T-helper 1 cell treated with Interleukin-12 subunit alpha and Interleukin-12 subunit beta and Interleukin-4 antibody, amounts not matched to agents 30 ng/mL and 1 ng/mL, for 36 hours (primary cell): ENCODE data around the gene MCHR1. TPM values are rescaled to one million over a fixed set of nuclear protein-coding genes. Genes with fewer than 3 reads are reported as not detected.

Experiments used
- intact Hi-C: fragments of 100-400 bp; cut with micrococcal nuclease; formaldehyde crosslinking; loops from one replicate; pipeline ENCODE4 v1.15.1; 2024
- total RNA-seq: library from RNA; stranded (reverse); gene quantifications from 2 replicates; pipeline ENCODE4 v1.2.3, GENCODE V29; 2022

MCHR1 gene
- total RNA-seq, 1 donor from 2014 or later = not detected

DNA sequence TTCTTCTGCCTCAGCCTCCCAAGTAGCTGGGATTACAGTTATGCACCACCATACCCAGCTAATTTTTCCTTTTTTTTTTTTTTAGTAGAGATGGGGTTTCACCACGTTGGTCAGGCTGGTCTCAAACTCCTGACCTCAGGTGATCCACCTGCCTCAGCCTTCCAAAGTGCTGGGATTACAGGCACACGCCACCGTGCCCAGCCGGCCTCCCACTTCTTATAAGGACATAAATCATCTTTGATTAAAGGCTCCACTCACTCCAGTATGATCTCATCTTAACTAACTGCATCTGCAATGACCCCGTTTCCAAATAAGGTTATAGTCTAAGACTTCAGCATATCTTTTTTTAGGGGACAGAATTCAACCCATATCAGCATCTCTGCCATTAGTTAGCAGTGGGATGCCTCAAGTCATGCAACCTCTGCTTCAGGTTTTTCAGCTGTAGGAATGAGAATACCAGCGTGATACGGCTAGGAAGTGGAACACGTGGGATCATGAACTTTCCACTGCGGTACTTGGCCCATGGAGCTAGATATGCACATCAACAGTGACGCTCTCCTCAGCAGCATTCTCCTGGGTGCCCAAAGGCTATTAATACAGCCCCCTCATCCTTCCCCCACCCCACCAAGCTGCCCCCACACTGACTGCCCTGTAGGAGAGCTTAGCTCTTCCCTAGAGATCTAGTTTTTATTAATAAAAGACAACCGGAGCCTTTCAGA is 41.4 kb downstream of the MCHR1 start:
- intact Hi-C loops = no loop called here

DNA sequence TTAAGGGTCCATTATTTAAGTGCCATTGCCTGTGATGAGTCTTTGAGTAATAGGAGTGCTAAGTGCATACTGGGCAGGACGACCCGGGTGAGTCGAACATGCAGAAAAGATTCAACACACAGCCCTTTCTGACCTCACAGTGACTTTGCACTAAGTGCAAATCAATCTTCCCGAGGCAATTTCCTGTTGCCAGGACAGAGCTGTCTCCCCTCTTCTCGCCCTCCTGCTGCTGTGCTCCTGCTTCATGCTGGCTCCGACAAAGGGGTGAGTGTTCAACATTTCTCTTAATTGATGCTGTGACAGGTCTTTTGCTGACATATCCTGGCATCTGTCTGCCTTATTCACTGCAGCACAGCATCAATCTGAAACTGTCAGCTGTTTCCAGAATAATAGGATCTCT is 42.0 kb downstream of the MCHR1 start:
- intact Hi-C loops = no loop called here

DNA sequence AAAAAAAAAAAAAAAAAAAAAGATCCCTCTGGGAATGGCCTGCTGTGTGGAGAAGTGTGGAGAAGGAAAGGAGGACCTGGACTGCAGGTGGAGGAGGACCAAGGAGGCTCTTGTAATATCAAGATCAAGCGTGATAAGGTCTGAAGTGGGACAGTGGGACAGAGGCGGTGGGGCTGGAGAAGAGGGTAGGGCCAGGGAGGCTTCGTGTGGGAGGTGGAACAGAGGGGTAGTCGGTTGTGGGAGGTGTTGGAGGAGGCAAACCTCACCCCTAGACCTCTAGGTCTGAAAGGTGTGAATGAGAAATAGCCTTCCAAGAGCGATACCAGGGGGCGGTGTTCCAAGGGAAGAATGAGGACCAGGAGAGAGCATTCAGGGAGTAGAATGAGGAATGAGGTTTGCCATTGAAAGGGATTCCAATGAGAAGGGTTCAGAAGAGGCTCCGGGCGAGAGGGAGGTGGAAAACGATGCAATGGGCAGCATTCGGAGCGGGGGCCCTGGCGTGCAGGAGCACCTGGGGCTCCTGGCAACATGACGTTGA is 44.2 kb downstream of the MCHR1 start:
- intact Hi-C loops = no loop called here

DNA sequence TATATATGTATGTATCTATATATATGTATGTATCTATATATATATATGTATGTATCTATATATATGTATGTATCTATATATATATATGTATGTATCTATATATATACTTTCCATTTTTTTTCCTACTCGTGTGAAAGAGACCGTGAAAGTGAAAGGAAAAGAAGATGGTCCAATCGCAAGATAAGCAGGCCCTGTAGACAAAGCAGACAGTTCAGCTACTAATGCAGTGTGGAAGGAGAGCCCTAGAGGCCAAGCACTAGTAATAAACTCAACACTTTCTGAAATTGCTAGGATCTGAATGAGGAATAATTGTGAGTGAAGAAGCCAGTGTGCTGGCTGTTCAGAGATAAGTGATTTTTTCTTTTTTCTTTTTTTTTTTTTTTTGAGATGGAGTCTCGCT is 47.2 kb downstream of the MCHR1 start:
- intact Hi-C loops = loop anchor here (2.0 to 5.0 kb wide), 2 partner anchors 36 to 92 kb away; partner anchors contain the start of gene SLC25A17

DNA sequence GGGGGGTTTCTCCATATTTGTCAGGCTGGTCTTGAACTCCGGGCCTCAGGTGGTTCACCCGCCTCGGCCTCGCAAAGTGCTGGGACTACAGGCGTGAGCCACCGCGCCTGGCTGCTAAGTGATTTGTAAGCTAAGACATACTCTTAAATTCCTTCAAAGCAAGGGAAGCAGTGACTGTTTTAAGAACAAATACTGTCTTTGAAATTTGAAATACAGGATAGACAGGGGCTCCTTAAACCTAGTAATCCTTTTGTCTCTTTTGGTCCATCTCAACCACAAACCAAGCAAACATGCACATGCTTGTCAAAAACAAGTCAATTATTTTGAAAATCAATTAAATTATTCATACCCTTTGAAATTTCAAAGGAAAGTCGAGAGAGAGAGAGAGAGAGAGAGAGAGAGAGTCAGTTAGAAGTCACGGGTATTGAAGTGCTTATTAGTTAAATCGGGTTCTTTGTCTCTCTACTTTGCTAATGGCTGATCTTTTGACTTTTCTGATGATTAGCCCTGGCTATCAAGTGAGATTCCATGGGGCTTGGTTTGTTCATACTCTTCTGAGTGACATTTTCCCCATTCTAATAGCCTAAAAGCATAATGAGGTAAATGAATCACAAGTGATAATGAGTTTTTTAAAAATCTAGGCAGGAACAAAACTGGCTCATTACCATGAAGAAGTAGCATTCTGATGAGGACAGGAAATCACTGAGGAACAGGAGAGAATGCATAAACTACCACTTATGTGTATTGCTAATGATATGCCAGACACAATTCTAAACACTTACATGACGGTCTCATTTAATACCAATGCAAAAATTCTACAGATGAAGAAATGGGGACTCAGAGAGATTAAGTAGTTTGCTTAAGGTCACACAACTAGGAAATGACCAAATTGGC is 48.0 kb downstream of the MCHR1 start:
- intact Hi-C loops = loop anchor here (1.0 to 5.0 kb wide), 3 partner anchors 16 to 91 kb away; partner anchors contain the start of gene SLC25A17

DNA sequence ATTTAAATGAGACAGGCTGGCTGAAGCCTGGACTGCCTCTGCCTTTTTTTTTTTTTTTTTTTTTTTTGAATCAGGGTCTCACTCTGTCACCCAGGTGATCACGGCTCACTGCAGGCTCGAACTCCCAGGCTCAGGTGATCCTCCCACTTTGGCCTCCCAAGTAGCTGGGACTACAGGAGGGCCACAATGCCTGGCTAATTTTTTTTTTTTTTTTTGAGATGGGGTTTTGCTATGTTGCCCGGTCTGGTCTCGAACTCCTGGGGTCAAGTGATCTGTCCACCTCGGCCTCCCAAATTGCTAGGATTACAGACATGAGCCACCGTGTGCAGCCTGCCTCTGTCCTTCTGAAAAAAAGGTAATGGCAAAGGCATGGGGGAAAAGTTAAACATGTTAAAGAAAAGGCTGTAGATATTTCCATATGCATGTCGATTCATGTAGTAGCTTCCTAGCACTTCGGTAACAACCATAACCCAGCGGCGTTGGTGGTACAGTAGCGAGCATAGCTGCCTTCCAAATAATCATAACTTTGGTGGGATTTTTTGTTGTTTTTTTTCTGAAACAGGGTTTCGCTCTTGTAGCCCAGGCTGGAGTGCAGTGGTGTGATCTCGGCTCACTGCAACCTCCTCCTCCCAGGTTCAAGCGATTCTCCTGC is 48.8 kb downstream of the MCHR1 start:
- intact Hi-C loops = loop anchor here (1.0 to 5.0 kb wide), 3 partner anchors 17 to 91 kb away; partner anchors contain the start of gene SLC25A17

DNA sequence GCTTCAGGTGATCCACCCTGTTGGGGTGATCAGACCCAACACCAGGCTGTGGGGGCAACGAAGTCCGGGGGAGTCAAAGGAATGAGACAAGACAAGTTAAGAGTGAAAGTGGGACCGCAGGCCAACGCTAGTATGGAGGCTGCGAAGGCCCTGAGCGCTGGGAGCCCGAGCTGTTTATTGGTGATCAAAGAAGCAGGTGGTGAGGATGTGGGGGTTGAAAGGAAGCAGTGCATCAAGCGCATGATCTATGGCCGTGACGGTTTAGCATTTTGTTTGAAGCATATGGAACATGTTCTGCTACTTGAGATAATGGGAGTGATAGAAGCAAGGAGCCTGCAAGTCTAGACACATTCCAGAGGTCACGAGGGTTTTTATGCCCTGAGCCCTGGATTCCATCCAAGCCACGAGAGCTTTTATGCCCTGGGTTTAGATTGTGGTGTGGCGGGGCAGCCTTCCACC is 49.5 kb downstream of the MCHR1 start:
- intact Hi-C loops = loop anchor here (5.0 kb wide), 1 partner anchor 34 kb away; no protein-coding TSS in a partner anchor

DNA sequence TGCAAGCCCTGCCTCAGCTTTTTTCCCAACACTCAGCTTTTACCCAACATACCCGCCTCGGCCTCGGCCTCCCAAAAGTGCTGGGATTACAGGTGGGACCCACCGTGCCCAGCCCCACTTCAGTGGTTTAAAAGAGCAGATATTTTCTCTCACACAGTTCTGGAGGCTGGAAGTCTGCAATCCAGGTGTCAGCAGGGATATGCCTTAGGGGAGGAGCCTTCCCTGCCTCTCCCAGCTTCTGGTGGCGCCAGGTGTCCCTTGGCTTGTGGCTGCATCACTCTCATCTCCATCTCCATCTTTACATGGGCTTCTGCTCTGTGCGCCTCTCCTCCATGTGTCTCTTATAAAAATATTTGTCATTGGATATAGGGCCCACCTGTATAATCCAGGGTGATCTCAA is 50.0 kb downstream of the MCHR1 start:
- intact Hi-C loops = loop anchor here (5.0 kb wide), 1 partner anchor 33 kb away; no protein-coding TSS in a partner anchor

Other genes with a start within 250 kb of the MCHR1 start
- 56.8 and 67.4 TPM in 2 replicates for gene MRTFA, start 42.8 kb upstream of the MCHR1 start, total RNA-seq
- 20.3 and 23.7 TPM in 2 replicates for gene SLC25A17, start 139.9 kb downstream of the MCHR1 start, total RNA-seq
- gene ST13, start 177.2 kb downstream of the MCHR1 start, total RNA-seq = 121 and 124 TPM in 2 replicates
- 13.8 and 14.6 TPM in 2 replicates for gene XPNPEP3, start 177.7 kb downstream of the MCHR1 start, total RNA-seq
- gene DNAJB7, start 182.6 kb downstream of the MCHR1 start, total RNA-seq = not detected in 2 replicates